ENCODE data around the gene STK24.

Gene STK24

GRCh38 chr13:98476538-98476966, 100.4 kb downstream of the STK24 start:
- ATAC-seq, result peak; percentile 88
- TF ChIP-seq ZC3H10 (CRISPR knock-in tag; IDR thresholded peaks at IDR 0.05) (no peak), ISL1 (CRISPR knock-in tag; IDR thresholded peaks at IDR 0.05) (no peak), ESRRG (CRISPR knock-in tag; IDR thresholded peaks at IDR 0.05) (no peak), ZNF70 (CRISPR knock-in tag; IDR thresholded peaks at IDR 0.05) (no peak), ZFP3 (CRISPR knock-in tag; IDR thresholded peaks at IDR 0.05) (no peak), TOX (CRISPR knock-in tag; IDR thresholded peaks at IDR 0.05; ENCODE audit: borderline replicate concordance) (no peak), BACH2 (CRISPR knock-in tag; IDR thresholded peaks at IDR 0.05; ENCODE audit: borderline replicate concordance) (no peak), OSR1 (CRISPR knock-in tag; IDR thresholded peaks at IDR 0.05) (no peak), TCF4 (CRISPR knock-in tag; IDR thresholded peaks at IDR 0.05; ENCODE audit: borderline replicate concordance) (no peak)
- TF ChIP-seq, protein P1, sequence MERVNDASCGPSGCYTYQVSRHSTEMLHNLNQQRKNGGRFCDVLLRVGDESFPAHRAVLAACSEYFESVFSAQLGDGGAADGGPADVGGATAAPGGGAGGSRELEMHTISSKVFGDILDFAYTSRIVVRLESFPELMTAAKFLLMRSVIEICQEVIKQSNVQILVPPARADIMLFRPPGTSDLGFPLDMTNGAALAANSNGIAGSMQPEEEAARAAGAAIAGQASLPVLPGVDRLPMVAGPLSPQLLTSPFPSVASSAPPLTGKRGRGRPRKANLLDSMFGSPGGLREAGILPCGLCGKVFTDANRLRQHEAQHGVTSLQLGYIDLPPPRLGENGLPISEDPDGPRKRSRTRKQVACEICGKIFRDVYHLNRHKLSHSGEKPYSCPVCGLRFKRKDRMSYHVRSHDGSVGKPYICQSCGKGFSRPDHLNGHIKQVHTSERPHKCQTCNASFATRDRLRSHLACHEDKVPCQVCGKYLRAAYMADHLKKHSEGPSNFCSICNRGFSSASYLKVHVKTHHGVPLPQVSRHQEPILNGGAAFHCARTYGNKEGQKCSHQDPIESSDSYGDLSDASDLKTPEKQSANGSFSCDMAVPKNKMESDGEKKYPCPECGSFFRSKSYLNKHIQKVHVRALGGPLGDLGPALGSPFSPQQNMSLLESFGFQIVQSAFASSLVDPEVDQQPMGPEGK (CRISPR knock-in tag; IDR thresholded peaks at IDR 0.05; ENCODE audit: borderline replicate concordance), result no peak
- TF ChIP-seq, protein P2, sequence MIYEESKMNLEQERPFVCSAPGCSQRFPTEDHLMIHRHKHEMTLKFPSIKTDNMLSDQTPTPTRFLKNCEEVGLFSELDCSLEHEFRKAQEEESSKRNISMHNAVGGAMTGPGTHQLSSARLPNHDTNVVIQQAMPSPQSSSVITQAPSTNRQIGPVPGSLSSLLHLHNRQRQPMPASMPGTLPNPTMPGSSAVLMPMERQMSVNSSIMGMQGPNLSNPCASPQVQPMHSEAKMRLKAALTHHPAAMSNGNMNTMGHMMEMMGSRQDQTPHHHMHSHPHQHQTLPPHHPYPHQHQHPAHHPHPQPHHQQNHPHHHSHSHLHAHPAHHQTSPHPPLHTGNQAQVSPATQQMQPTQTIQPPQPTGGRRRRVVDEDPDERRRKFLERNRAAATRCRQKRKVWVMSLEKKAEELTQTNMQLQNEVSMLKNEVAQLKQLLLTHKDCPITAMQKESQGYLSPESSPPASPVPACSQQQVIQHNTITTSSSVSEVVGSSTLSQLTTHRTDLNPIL (CRISPR knock-in tag; IDR thresholded peaks at IDR 0.05; ENCODE audit: low read depth), result no peak

DNA sequence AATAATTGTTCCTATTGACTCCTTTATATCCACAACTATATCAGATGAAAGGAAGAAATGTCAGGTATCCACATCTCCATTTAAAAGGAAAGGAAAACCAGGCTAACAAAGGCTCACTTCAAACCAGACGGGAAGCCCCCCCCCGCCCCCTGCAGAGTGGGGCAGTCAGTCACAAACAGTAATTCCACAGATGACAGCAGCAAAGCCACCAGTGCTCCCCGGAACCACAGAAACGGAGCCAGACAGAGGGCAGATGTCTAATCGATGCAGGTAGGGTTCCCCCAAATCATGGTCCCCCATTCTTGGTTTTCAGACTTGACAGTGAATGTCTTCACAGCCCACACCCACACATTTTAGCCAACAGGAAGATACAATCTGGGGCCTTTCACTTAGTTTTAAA, 100.8 kb downstream of the STK24 start:
- TF ChIP-seq RARB (CRISPR knock-in tag; IDR thresholded peaks at IDR 0.05), result no peak
- no peak for TF ChIP-seq ZC3H10 (CRISPR knock-in tag; IDR thresholded peaks at IDR 0.05)
- TF ChIP-seq ZFP30 (CRISPR knock-in tag; IDR thresholded peaks at IDR 0.05), result no peak
- no peak for TF ChIP-seq CSDC2 (CRISPR knock-in tag; IDR thresholded peaks at IDR 0.05)
- TF ChIP-seq ZNF70 (CRISPR knock-in tag; IDR thresholded peaks at IDR 0.05), result no peak
- TF ChIP-seq, protein P2 (CRISPR knock-in tag; IDR thresholded peaks at IDR 0.05; ENCODE audit: low read depth), result no peak
- TF ChIP-seq ZNF8 (CRISPR knock-in tag; IDR thresholded peaks at IDR 0.05), result no peak
- no peak for TF ChIP-seq TCF4 (CRISPR knock-in tag; IDR thresholded peaks at IDR 0.05; ENCODE audit: borderline replicate concordance)
- TF ChIP-seq, protein P3, sequence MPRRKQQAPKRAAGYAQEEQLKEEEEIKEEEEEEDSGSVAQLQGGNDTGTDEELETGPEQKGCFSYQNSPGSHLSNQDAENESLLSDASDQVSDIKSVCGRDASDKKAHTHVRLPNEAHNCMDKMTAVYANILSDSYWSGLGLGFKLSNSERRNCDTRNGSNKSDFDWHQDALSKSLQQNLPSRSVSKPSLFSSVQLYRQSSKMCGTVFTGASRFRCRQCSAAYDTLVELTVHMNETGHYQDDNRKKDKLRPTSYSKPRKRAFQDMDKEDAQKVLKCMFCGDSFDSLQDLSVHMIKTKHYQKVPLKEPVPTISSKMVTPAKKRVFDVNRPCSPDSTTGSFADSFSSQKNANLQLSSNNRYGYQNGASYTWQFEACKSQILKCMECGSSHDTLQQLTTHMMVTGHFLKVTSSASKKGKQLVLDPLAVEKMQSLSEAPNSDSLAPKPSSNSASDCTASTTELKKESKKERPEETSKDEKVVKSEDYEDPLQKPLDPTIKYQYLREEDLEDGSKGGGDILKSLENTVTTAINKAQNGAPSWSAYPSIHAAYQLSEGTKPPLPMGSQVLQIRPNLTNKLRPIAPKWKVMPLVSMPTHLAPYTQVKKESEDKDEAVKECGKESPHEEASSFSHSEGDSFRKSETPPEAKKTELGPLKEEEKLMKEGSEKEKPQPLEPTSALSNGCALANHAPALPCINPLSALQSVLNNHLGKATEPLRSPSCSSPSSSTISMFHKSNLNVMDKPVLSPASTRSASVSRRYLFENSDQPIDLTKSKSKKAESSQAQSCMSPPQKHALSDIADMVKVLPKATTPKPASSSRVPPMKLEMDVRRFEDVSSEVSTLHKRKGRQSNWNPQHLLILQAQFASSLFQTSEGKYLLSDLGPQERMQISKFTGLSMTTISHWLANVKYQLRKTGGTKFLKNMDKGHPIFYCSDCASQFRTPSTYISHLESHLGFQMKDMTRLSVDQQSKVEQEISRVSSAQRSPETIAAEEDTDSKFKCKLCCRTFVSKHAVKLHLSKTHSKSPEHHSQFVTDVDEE (CRISPR knock-in tag; IDR thresholded peaks at IDR 0.05), result no peak
- no peak for TF ChIP-seq ZNF565 (CRISPR knock-in tag; conservative IDR thresholded peaks at IDR 0.05; ENCODE audit: low read depth)
- TF ChIP-seq BACH2 (CRISPR knock-in tag; IDR thresholded peaks at IDR 0.05; ENCODE audit: borderline replicate concordance), result no peak
- TF ChIP-seq ESRRG (CRISPR knock-in tag; IDR thresholded peaks at IDR 0.05), result no peak
- ATAC-seq, result no peak

DNA sequence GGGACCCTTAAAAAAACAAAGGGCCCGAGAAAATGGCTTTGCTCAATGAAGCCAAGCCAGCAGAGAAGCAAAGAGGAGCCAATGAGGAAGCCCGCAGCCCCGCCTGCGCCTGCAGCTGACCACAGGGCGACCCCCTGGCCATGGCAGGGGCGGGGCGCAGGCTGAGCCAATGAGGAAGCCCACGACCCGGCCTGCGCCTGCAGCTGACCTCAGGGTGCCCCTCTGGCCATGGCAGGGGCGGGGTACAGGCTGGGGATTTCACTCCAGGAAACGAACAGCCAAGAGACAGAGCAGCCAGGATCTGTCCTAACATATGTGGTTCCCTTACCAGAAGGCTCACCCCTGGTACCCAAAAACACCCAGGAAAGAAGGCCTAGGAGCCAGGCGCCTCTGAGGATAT, 101.4 kb downstream of the STK24 start:
- no peak for ATAC-seq
- TF ChIP-seq, protein P1 (CRISPR knock-in tag; IDR thresholded peaks at IDR 0.05; ENCODE audit: borderline replicate concordance), result no peak
- TF ChIP-seq ZC3H10 (CRISPR knock-in tag; IDR thresholded peaks at IDR 0.05) (no peak), ZNF70 (CRISPR knock-in tag; IDR thresholded peaks at IDR 0.05) (no peak), ZNF565 (CRISPR knock-in tag; conservative IDR thresholded peaks at IDR 0.05; ENCODE audit: low read depth) (no peak), TOX (CRISPR knock-in tag; IDR thresholded peaks at IDR 0.05; ENCODE audit: borderline replicate concordance) (no peak), ARNTL (CRISPR knock-in tag; IDR thresholded peaks at IDR 0.05; ENCODE audit: borderline replicate concordance, low read depth) (no peak), CSRNP3 (CRISPR knock-in tag; IDR thresholded peaks at IDR 0.05) (no peak), PPARA (CRISPR knock-in tag; IDR thresholded peaks at IDR 0.05; ENCODE audit: borderline replicate concordance) (no peak), RARB (CRISPR knock-in tag; IDR thresholded peaks at IDR 0.05) (no peak), GLIS3 (CRISPR knock-in tag; IDR thresholded peaks at IDR 0.05) (no peak), TCF4 (CRISPR knock-in tag; IDR thresholded peaks at IDR 0.05; ENCODE audit: borderline replicate concordance) (no peak), CSDC2 (CRISPR knock-in tag; IDR thresholded peaks at IDR 0.05) (no peak), ZFP3 (CRISPR knock-in tag; IDR thresholded peaks at IDR 0.05) (no peak)
- TF ChIP-seq, protein P3 (CRISPR knock-in tag; IDR thresholded peaks at IDR 0.05), result no peak
- TF ChIP-seq, protein P2 (CRISPR knock-in tag; IDR thresholded peaks at IDR 0.05; ENCODE audit: low read depth), result no peak
